Breast epithelium (tissue), 3 donors: ENCODE data around the gene HIGD2A.

Experiments used
- CTCF ChIP-seq, 3 donors: fragments of 450-650 bp; IDR thresholded peaks; one replicate each; pipeline ENCODE4 v1.5.1; 2016 to 2017; ENCODE audit warnings: antibody characterized with exemption in 3 of 3, mild to moderate bottlenecking in 3 of 3, moderate library complexity in 3 of 3
- POLR2A ChIP-seq: fragments of 450-650 bp; IDR thresholded peaks from one replicate; pipeline ENCODE4 v1.6.1; 2016; ENCODE audit warnings: antibody characterized with exemption, mild to moderate bottlenecking, moderate library complexity
- POLR2AphosphoS5 ChIP-seq, 3 donors: sonication (generic); formaldehyde crosslinking; IDR thresholded peaks; one replicate each; pipeline ENCODE4 v1.6.1; 2017; ENCODE audit warnings: antibody characterized with exemption in 3 of 3

GRCh38 chr5:176397736-176398420 is 9.3 kb downstream of the HIGD2A start:
- TF ChIP-seq POLR2AphosphoS5 (IDR thresholded peaks at IDR 0.05) (no peak), CTCF (IDR thresholded peaks at IDR 0.05) (no peak), POLR2A (no peak)
